ENCODE data around the gene ODR4.
"Not testable (repeated sequence)": the region's sequence is repeated elsewhere in the genome, so short reads cannot be mapped to it uniquely, and the experiment has no call there.

Gene ODR4

DNA sequence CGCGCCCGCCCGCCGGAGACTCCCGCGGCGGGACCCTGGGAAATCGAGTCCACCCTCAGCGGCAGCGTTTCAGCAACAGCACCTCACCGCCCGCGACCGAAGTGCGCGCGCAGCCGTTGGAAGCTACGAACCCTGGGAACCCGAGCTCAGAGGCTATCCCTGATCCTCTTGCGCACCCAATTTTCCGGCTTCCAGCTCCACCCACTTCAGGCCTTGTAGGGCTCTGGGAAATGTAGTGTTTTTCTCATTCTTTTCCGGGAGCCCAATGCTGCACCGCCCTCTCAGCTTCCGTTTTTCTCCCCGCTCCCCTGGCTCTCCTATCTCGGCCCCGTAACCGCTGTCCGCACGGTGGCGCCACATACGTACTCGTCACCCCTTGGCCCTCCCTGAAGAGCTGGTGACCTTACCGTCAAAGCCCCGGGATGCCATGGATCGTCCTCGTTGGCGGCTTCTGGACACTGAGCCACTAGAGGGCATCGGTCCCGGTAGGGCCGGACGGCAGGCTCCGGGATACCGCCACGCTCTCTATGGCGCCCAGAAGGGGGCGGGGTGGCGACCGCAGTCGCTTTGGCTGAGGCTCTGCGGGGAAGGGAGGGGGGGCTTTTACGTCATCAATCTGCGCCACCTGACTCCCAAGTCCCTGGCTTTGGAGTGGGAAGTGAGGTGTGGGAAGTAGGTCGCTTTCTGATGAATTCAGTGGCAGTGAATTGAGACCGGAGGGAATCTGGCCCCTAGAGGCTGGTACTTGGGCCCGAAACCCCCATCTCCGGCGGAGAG lies at the start of gene ODR4, which contains the start of gene TPR:
ODR4 (plus strand) TSS at position 687 of the 777 bp plus-strand sequence. CDS start 3,948 bp downstream, outside the sequence.
TPR (minus strand) TSS at position 102 of the 777 bp plus-strand sequence. CDS start 225 bp downstream, outside the sequence.
- peak; percentile 99 for DNase-seq (ENCODE audit: low read depth)

DNA sequence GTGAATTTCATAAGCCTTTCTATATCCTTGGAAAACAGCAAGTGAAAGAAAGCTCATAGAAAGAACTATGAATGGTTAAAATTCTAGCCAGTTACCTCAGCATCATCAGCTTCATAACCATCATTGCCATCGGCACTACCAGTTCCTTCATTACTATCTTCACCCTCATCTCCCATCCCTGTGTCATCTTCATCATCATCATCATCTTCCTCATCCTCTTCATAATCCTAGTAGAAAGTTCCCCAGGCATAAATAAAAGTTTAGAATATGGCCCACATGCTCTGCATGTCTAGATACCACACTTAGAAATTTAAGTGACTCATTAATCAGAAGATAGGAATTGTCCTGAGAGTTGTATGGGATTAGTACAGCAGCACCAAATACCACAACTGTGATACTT lies 49.6 kb upstream of the ODR4 start:
- DNase-seq (ENCODE audit: low read depth): peak; percentile 10

DNA sequence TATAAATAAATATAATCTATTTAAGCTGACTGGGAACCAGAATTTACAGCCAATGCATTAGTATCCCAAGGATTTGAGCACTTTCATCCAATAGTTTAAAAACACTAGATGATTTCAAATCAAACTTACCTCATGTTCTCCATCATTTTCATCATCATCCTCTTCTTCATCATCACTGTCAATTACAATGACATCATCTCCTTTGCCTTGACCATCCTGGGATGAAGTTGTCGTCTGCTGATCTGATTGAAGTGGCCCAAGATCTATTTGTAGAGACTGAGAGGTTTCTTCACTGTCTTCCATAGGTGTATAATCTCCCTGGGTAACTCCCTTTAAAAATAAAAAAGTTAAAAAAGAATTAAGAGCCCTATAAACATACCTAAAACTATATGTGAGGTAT lies 48.3 kb upstream of the ODR4 start:
- no peak for DNase-seq (ENCODE audit: low read depth)

DNA sequence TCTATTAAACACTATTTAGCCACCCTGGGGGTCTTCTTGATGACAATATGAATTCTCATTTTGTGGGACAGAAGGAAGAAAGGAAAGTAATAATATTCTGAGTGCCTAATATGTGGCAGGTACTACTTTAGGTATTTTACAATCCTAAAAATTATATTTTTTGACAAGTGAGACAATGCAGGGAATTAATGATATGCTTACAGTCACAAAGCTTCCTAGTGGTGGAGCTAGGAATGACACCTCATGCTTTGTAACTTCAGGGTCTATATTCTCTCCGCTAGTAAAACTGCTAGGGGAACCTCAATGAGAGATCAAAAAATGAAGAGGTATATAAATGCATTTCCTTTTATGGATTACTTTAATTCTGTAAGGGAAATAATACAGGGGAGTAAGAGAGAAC lies 44.9 kb upstream of the ODR4 start:
- peak; percentile 24 for DNase-seq (ENCODE audit: low read depth)

DNA sequence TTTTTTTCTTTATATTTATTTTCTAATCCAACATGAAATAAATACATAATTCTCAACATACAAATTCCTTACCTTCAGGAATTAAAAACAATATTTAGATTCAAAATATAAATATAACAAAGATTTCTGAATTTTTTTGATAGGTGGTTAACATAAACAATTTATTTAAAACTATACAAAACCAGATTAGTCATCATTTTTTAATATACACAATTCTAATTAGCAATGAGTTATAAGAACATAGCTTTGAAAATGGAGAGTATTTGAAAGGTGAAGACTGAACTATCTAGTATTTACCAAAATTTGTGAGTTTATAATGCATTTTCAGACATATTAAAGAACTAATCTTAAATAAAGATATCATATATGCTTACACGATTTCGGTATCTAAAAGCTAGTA lies 38.1 kb upstream of the ODR4 start:
- no peak for DNase-seq (ENCODE audit: low read depth)

GRCh38 chr1:186340772-186341171 lies 34.9 kb upstream of the ODR4 start:
- no peak for DNase-seq (ENCODE audit: low read depth)

- DNase-seq (ENCODE audit: low read depth): not testable (repeated sequence)
These were observed 27.6 kb upstream of the ODR4 start for GRCh38 chr1:186347837-186348691.

- DNase-seq (ENCODE audit: low read depth): peak; percentile 59
These were observed 1.1 kb upstream of the ODR4 start for GRCh38 chr1:186374303-186375151.

DNA sequence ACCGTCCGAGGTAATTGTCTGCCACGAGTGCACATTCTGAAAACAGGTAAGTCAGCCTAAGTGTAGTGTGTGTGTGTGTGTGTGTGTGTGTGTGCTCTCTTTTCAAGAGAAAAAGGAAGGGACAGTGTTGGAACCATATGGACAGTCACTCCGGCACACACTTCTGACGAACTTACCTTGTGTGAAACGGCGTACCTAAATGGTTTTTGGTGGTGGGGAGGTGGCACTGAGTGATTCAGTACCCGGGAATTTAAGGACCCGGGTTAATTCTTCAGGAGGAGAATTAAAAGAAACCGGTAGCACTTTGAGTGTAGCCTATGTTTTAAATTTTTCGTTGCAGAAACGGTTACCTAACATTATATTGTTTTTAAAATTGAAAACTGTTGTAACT lies 286 bp downstream of the ODR4 start:
- no peak for DNase-seq (ENCODE audit: low read depth)

GRCh38 chr1:186386725-186387383 lies 11.2 kb downstream of the ODR4 start:
- DNase-seq (ENCODE audit: low read depth): no peak

DNA sequence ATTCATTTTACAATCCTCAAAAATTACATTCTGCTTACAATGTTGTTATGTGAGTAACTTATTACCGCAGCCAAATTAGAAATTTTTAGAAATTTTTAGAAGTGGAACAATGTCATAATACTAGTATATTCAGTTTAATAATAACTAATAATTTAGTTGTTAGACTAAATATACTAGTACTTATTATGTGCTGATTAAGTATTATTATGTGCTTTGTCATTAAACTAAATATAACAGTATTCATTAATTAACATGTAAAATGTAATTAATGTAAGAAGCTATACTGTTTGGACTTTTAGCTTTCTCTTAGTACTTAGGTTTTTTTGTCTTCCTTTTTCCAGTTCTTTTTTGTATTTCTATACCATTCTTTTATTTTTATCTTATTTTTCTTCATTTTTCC lies 15.3 kb downstream of the ODR4 start:
- no peak for DNase-seq (ENCODE audit: low read depth)

GRCh38 chr1:186391841-186392240 lies 16.2 kb downstream of the ODR4 start:
- DNase-seq (ENCODE audit: low read depth): no peak

- not testable (repeated sequence) for DNase-seq (ENCODE audit: low read depth)
These were observed 17.1 kb downstream of the ODR4 start for GRCh38 chr1:186392711-186393110.

DNA sequence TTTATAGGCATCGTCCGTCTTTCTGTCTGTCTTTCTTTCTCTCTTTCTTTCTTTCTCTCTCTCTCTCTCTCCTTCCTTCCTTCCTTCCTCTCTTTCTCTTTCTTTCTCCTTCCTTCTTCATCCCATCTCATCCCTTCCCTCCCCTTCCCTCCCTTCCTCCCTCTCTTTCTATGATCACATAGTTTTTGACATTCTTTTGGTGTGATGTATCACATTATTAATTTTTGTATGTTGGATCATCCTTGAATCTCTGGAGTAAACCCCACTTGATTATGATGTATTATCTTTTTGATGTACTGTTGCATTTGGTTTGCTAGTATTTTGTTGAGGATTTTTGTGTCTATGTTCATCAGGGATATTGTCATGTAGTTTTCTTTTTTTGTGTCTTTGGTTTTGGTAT lies 25.8 kb downstream of the ODR4 start:
- DNase-seq (ENCODE audit: low read depth): peak; percentile 24

DNA sequence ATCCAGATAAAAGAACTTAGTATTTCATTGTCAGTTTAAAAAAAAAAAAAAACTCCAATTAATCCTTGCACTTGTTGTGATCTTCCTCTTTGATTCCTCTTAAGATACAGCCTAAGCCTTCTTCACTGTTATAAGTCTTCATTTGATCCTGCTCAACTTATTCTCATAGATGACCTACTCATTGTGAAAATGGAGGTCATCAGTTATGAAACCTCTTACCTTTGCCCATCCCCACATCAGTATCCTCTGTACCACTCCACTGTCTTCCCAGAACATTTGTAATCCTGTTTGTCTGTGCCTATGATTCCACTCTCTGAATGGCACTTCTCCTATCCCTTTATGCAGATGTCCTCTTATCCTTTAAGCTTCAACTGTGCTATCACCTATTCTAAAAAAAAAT lies 28.0 kb downstream of the ODR4 start:
- no peak for DNase-seq (ENCODE audit: low read depth)

GRCh38 chr1:186404454-186405051 lies 28.9 kb downstream of the ODR4 start:
- peak; percentile 67 for DNase-seq (ENCODE audit: low read depth)

DNA sequence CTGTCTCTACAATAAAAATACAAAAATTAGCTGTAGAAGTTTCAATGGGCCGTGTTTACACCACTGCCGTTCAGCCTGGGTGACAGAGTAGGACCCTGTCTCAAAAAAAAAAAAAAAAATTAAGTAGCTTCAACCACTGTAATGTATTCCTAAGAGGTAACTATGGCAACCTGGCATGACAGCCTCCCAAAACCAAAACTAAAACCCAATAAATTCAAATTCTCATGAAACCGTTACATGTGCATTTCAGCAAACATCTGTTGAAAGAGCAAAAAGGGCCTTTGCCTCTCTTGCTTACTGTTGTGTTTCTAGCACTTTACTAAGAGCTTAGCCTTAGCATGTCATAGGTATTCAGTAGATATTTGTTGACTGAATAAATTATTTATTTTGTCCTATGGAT lies 33.5 kb downstream of the ODR4 start:
- DNase-seq (ENCODE audit: low read depth): no peak

GRCh38 chr1:186413319-186413718 lies 37.7 kb downstream of the ODR4 start:
- DNase-seq (ENCODE audit: low read depth): peak; percentile 39

DNA sequence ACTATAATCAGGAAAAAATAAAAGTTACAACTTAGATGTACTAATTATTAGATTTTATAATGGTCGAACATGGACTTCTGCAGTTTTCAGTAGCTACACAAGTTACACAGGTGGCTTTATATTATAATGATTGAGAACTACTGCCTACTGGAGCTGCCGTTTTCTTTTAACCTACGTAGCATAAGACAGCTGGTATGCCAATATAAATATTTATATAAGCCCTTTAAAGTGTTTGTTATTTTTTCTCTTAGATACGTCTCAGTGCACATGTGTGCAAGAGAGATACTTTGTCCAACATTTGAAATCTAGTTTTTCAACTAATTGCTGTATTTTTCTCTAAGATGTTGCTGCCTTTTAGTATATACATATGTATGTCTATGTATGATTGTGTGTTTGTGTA lies 42.9 kb downstream of the ODR4 start:
- no peak for DNase-seq (ENCODE audit: low read depth)

- DNase-seq (ENCODE audit: low read depth): no peak
These were observed 44.7 kb downstream of the ODR4 start for GRCh38 chr1:186420311-186420710.

GRCh38 chr1:186420923-186421322 lies 45.3 kb downstream of the ODR4 start:
- no peak for DNase-seq (ENCODE audit: low read depth)

Measured in ELR (cell line).